ENCODE data around the gene LRRC37B. TPM values are rescaled to one million over a fixed set of nuclear protein-coding genes. Genes with fewer than 3 reads are reported as not detected.
"Not testable (repeated sequence)": the region's sequence is repeated elsewhere in the genome, so short reads cannot be mapped to it uniquely, and the experiment has no call there.

The LRRC37B gene
- total RNA-seq, 1 experiment from 2014 or later = 8.7 TPM

- DNase-seq (ENCODE audit: low read depth) = not testable (repeated sequence)
These were observed 79.7 kb downstream of the LRRC37B start for GRCh38 chr17:32086833-32087232.

GRCh38 chr17:32092062-32092461 lies 84.9 kb downstream of the LRRC37B start:
- DNase-seq (ENCODE audit: low read depth) = not testable (repeated sequence)

- no peak for DNase-seq (ENCODE audit: low read depth)
These were observed 92.5 kb downstream of the LRRC37B start for GRCh38 chr17:32099686-32100085.

- not testable (repeated sequence) for DNase-seq (ENCODE audit: low read depth)
These were observed 93.1 kb downstream of the LRRC37B start for GRCh38 chr17:32100323-32100722.

GRCh38 chr17:32100971-32101631 lies 93.9 kb downstream of the LRRC37B start:
- no peak for DNase-seq (ENCODE audit: low read depth)

GRCh38 chr17:32102172-32102571 lies 95.0 kb downstream of the LRRC37B start:
- no peak for DNase-seq (ENCODE audit: low read depth)

- DNase-seq (ENCODE audit: low read depth) = no peak
These were observed 95.5 kb downstream of the LRRC37B start for GRCh38 chr17:32102646-32103186.

Other genes starting within 250 kb of the LRRC37B start
- gene COPRS, start 148.1 kb upstream of the LRRC37B start, total RNA-seq (2014; rRNA removed; shearing (Covaris generic)) = 206 and 234 TPM in 2 replicates
- gene UTP6, start 105.7 kb upstream of the LRRC37B start, total RNA-seq (2014; rRNA removed; shearing (Covaris generic)) = 33.8 and 44.4 TPM in 2 replicates
- gene SUZ12, start 70.4 kb upstream of the LRRC37B start, total RNA-seq (2014; rRNA removed; shearing (Covaris generic)) = 21.7 and 30.5 TPM in 2 replicates
- gene RHOT1, start 135.1 kb downstream of the LRRC37B start, total RNA-seq (2014; rRNA removed; shearing (Covaris generic)) = 32.1 and 39.1 TPM in 2 replicates